Measurements from ENCODE around the gene PNLIPRP2.

DNA sequence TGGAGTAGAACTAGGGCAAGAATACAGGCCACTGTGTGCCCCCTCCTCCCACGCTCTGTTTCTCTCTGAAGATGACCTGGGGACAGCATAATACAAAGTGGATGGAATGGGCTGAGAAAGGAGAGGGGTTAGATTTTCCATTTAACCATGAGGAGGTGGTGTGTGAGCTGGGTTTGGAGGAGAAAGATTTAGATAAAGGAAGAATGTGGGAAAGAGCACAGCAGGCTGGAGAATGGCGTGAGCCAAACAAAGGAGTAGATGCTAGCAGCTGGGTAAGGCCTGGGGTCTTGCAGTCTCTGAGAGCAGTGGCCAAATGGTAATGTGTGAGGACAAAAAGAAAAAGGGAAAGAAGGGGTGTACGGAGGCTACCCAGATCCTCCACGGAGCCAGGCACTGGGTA lies 8.6 kb downstream of the PNLIPRP2 start:
- TF ChIP-seq, protein P1, sequence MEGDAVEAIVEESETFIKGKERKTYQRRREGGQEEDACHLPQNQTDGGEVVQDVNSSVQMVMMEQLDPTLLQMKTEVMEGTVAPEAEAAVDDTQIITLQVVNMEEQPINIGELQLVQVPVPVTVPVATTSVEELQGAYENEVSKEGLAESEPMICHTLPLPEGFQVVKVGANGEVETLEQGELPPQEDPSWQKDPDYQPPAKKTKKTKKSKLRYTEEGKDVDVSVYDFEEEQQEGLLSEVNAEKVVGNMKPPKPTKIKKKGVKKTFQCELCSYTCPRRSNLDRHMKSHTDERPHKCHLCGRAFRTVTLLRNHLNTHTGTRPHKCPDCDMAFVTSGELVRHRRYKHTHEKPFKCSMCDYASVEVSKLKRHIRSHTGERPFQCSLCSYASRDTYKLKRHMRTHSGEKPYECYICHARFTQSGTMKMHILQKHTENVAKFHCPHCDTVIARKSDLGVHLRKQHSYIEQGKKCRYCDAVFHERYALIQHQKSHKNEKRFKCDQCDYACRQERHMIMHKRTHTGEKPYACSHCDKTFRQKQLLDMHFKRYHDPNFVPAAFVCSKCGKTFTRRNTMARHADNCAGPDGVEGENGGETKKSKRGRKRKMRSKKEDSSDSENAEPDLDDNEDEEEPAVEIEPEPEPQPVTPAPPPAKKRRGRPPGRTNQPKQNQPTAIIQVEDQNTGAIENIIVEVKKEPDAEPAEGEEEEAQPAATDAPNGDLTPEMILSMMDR (IDR thresholded peaks at IDR 0.05; ENCODE audit: borderline replicate concordance, extremely low read depth, low read length, poor library complexity, severe bottlenecking): no peak
- no peak for TF ChIP-seq EZH2 (IDR thresholded peaks at IDR 0.05; ENCODE audit: borderline replicate concordance, low read depth, low read length, severe bottlenecking)
